Measurements from ENCODE around the gene IGFN1.

GRCh38 chr1:201145132-201145531 is 45.5 kb upstream of the IGFN1 start:
- no peak for TF ChIP-seq POLR2A (IDR thresholded peaks at IDR 0.05; ENCODE audit: low read length)
- no peak for TF ChIP-seq GATA1 (IDR thresholded peaks at IDR 0.05; ENCODE audit: low read depth, low read length)

Measured in erythroblast (primary cell).